NCI-H69 (cell line): ENCODE results near the gene LPAR2.
A peak's percentile ranks its signal among the peaks of the same experiment; 100 is the strongest.
"Not testable (repeated sequence)": the region's sequence is repeated elsewhere in the genome, so short reads cannot be mapped to it uniquely, and the experiment has no call there.

ENCODE experiments used
- DNase-seq: peaks from one replicate; lab custom pipeline; 2025; lab: John Stamatoyannopoulos, UW

Gene LPAR2

DNA sequence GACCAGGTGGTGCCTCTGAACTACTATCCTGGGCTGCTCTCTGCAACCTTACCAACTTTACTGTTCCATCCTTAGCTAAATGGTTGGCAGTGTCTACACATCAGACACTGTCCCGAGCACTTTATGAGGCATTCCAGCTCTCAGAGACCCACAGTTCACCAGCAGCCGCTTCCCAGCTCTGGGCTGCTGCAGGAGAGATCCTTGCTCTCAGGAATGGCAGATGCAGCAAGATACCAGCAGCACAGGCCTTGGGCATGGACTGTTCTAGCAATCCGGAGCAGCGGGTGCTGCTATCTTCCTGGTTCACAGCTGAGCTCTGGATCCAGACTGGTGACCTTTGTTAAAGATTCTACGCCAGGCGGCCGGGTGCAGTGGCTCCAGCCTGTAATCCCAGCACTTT lies 3.3 kb upstream of the LPAR2 start:
- DNase-seq = no peak

DNA sequence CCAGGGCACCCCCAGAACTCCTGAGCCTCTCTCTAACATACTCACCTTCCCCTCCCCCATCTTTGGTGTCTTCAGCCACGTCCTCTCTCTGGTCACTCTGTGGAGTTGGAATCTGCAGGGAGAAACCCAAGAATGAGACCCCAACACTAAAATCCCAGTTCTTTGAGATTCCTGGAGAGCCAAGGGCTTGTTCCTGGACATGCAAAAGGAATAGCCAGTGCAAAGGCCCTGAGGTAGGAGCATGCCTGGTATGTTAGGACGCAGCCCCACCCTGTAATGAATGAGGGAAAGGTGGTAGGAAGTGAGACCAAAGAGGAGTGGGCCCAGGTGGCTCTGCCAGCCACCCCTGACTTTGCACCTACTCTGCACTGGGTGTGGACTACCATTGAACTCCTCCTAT lies 2.4 kb upstream of the LPAR2 start:
- DNase-seq = no peak

DNA sequence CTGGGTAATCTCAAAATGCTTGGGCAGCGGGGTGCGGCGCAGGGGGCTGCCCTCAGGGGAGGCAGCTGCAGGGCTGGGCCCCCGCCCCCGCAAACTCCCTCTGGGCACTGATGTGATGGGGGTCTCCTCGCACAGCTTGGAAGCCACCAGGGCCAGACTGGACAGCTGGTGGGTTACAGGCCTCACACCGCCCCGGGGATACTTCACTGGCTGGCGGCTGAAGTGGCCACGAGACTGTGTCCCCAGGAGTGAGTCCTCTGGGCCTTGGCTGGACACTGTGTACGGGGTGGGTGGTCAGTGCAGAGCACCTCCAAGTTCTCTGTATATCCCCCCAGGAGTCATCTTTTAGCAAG lies 2.0 kb upstream of the LPAR2 start:
- DNase-seq = no peak

DNA sequence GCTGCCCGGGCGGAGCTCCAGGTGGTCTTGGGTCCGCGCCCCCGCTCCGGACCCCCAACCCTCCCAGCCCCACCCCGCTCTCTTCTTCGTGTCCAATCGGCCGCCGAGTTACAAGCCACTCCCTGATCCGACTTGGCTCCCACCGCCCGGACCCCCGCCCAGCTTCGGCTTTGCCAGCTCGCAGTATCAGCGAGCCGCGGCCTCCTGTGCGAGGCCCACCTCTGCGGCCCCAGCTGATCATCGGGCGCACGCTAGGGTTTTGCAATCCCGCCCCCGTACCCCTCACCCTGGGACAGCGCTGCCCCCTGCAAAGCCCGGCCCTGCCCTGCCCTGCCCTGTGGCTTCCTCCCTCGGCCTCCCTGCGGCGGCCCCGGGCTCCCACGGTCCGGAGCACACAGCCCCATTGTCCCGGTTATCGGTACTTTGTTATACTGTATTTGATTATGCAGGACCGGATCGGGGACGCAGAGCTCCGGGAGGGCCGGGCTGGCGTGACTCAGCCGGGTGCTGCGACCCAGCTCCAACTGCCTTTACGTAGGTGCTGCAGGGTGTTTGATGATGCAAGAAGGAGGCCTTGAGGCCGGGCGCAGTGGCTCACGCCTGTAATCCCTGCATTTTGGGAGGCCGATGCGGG lies 598 bp upstream of the LPAR2 start:
- DNase-seq = peak; percentile 86

DNA sequence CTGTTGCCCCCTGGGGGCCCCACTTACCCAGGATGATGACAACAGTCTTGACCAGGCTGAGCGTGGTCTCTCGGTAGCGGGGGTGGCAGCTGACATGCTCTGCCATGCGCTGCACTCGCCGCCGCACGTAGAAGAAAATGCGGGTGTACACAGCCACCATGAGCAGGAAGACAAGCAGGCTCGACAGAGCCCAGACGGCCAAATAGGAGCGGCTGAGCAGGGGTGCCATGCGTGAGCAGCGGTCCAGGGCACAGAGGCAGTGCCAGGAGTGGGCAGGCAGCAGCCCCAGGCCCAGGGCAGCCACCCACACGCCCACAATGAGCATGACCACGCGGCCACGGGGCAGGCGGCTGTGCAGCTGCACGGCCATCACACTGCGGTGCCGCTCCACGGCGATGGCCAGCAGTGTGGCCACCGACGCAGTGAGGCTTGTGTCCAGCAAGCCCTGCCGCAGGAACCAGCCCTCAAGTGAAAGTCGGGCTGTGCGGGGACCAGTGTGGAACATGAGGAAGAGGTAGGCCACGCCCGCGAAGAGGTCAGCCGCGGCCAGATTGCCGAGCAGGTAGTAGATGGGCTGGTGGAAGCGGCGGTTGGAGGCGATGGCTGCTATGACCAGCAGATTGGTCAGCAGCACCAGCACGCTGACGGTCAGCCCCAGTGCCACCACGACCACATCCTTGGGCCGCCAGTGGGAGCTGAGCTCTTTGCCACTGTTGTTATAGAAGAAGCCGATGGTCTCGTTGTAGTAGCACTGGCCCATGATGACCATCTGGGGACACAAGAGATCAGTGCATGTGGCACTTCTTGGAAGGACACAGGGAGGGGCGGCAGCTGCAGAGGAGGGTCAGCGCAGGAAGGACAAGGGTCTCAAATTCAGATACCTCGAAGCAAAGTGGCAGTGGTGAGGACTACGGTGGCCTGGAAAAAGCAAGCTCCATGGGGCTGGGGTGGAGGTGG lies 1.2 kb downstream of the LPAR2 start:
- no peak for DNase-seq

DNA sequence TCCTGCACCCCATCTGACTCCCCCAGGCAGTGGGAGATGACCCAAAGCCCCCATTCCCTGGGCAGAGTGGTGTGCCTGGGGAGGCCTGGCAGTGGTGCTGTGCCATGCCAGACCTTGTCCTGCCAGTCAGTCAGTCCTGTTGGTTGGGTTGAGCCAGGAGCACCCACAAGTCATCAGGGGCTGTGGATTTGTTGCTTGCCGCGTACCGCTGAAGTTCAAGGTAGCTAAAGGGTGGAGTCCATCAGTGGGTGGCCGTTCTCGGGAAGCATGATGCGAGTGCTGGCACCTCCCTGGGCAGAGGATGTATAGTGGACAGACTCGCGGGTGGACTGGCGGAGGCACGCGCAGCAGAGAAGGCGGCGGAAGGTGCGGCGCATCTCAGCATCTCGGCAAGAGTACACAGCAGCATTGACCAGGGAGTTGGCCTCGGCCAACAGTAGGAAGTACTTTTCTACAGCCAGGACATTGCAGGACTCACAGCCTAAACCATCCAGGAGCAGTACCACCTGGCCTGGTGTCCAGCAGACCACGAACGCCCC lies 3.9 kb downstream of the LPAR2 start:
- no peak for DNase-seq

DNA sequence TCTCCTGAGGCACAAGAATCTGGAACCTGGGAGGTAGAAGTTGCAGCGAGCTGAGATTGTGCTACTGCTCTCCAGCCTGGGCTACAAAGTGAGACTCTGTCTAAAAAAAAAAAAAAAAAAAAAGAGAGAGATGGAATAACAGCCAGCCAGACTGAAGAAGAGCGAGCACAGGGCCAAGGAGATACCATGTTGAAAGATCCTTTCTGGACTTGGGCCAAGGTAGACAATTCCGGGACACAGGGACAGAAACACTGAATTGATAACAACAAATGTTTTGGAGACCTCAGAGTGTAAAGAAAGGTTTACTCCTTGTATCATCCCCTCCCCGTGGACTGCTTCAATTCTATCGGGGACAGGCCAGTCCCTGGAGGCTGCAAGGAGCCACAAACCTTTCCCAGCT lies 4.6 kb downstream of the LPAR2 start:
- no peak for DNase-seq

DNA sequence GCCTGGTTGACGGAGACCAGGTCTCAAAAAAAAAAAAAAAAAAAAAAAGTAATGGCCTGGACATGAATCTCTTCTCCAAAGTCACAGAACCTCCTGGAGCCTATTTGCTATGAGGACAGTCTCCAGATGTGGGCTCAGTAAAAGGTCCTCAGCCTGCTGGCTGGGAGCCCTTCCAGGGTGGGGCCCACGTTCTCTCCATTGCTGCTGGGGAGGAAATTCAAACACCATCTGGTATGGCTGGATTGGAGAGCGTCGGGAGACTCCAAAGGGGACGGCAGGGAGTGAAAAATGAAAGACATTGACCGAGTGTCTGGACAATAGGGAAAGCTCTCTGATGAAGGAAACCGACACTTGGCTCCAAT lies 8.2 kb downstream of the LPAR2 start:
- DNase-seq = peak; percentile 40

DNA sequence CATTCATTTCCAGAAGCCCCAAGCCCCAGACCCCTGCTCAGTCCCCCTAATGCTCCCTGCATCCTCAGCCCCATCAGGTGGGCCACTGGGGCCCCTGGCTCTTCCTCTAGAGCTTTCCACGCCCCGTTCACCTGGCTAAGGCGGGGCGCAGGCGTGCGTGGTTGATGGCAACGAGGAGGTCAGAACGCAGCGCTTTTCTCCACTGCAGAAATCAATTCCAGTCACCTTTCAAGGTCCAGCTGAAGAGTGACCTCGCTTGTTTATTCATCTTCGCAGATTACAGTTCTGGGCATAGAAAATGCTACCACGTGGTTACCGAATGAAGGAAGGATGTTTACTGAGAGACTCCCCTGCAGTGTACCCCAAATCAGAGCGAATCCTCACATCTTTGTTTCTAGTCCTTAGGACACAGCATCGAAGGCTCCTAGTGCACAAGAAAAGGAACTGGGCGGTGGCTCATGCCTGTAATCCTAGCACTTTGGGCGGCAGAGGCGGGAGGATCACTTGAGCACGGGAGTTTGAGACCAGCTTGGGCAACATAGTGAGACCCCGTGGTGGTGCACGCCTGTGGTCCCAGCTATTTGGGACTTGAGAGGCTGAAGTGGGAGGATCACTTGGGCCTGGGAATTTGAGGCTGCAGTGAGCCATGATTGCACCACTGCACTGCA lies 8.7 kb downstream of the LPAR2 start:
- peak; percentile 62 for DNase-seq

DNA sequence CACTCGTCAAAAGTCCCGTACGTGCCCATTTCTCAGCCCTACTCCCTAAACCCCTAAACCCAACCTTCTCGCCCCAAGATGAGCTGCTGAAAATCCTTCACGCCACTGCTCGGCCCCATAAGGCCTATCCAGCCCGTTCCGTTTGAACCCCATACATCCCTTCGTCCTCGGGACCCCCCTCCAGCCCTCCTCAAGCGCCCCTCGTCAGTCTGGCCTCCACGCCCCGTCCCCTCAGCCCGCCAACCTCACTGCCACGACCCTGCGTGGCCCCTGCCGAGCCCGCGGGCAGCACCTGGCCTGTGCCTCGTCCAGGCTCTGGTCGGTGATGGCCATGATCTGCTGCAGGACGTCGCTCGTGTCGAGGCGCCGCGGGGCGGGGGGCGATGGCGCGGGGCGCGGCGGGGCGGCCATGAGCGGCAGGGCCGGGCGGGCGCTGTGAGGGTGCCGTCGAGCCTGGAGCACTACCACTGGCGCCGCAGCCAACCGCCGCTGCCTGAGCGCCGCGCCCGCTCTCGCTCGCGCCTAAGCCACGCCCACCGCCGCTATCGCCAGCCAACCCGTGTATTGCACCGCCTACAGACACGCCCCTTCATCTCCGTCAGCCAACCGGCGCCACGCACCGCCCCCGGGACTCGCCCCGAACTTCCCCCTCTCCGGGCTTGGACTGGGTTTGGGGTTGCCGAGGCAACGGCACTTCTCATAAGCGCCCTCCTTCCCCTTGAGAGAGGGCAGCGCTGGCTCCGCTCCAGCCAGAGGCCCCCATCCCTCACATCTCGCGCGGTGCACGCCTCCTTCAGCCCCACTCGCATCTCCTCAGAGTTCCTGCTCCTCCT lies 9.6 kb downstream of the LPAR2 start, which contains the start of gene PBX4:
Gene PBX4, minus strand, starts transcription at position 469 of the 833 bp plus-strand sequence. Its CDS starts 58 bp downstream, at position 411.
- DNase-seq = peak; percentile 99

DNA sequence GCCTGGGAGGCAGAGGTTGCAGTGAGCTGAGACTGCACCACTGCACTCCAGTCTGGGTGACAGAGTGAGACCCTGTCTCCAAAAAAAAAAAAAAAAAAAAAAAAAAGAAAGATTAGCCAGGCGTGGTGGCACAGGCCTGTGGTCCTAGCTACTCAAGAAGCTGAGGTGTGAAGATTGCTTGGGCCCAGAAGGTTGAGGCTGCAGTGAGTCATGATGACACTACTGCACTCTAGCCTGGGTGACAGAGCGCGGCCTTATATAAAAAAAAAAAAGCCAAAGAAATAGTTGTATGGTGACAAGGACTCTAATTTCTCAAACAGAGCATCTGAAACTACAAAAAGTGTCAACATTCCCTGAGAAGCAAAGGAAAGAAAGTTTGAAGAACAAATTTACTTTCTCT lies 12.9 kb downstream of the LPAR2 start:
- no peak for DNase-seq

DNA sequence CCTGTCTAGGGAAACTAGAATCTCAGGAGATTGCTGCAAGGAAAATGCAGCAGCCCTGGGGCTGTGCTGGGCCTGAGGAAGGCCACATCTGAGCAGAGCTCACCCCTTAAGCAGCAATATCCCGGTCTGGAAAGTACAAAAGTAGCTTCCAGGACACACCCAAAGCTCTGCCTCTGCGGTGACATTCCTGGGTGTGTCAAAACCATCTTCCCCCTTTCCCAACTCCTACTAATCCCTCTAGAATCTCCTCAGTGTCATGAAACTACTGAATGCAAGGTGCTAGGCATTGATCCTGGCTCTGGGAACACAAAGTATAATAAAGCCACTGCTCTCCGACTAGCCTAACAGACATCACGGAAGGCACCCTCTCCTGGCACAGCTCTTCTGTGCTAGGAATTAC lies 14.5 kb downstream of the LPAR2 start:
- DNase-seq = no peak

DNA sequence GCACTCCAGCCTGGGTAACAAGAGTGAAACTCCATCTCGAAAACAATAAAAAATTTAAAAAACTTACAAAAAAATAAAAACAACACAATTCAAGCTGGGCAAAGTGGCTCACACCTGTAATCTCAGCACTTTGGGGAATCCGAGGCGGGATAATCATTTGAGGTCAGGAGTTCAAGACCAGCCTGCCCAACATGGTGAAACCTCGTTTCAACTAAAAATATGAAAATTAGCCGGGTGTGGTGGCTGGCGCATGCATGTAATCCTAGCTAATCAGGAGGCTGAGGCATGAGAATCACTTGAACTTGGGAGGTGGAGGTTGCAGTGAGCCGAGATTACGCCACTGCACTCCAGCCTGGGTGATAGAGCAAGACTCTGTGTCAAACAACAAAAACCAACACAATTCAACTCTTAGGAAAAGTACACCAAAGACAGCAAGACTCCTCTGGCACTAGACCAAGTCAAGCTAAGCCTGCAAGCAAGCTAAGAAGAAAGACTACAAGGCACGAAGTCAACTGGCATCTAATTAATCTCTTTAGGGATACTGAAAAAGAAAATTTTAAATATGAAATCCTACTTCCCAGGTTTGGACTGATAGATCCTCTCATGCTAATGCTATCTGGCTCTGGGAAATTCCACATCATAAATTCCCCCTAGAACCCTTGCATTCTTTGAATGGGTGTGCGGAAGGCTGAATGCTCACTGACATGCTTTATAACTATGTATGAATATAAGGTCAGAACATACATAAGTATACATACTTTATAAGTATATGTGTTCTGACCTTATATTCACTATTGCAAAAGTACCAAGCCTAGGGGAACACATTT lies 17.4 kb downstream of the LPAR2 start:
- no peak for DNase-seq

DNA sequence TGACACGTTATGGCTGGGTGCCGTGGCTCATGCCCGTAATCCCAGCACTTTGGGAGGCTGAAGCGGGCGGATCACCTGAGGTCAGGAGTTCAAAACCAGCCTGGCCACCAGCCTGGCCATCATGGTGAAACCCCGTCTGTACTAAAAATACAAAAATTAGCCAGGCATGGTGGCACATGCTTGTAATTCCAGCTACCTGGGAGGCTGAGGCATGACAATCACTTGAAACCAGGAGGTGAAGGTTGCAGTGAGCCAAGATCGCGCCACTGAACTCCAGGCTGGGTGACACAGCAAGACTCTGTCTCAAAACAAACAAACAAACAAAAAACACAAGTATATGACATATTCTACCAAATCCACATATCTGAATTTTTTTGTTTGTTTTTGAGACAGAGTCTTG lies 21.3 kb downstream of the LPAR2 start:
- not testable (repeated sequence) for DNase-seq

DNA sequence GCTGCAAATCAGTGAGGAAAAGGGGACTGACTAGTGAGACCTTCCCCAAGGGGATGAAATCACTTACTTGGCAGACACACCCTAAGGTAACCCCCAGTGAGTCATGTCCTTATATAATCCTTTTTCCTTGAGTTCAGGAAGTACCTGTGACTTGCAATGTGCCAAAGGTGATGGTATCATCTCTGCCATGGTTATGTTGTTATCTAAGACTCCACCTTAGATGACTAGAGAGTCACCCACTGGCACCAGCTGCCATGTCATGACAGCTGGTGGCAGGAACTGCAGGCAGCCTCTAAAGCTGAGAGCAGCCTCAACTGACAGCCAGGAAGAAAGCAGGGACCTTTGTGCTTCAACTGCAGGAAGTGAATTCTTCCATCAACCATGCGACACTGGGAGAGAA lies 22.0 kb downstream of the LPAR2 start:
- DNase-seq = peak; percentile 75

DNA sequence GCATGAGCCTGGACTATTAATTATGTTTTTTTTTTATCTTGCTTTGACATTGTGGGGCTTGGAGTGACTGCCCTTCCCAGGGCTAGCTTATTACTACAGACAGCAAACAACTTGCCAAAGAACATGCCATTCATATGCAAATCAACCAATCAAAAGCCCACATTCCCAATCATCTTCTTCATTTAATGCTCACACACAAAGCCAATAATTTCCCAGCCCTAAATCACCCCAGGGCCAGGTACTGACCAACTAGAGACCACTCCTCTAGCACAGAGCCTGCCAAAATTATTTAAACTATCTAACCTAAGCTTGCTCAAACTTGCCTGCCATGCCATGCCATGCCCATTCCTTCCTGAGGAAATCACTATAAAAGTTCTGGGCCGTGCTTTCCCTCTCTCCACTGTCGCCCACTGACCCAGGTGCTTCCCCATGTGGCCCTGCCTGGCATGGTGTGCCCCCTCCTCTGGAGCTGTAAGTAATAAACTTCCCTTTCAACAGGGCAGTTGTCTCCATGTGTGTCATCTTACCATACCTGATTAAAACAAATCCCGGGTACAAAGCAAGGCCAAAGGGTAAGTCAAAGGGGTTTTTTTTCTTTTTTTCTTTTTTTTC lies 25.2 kb downstream of the LPAR2 start:
- DNase-seq = peak; percentile 42

DNA sequence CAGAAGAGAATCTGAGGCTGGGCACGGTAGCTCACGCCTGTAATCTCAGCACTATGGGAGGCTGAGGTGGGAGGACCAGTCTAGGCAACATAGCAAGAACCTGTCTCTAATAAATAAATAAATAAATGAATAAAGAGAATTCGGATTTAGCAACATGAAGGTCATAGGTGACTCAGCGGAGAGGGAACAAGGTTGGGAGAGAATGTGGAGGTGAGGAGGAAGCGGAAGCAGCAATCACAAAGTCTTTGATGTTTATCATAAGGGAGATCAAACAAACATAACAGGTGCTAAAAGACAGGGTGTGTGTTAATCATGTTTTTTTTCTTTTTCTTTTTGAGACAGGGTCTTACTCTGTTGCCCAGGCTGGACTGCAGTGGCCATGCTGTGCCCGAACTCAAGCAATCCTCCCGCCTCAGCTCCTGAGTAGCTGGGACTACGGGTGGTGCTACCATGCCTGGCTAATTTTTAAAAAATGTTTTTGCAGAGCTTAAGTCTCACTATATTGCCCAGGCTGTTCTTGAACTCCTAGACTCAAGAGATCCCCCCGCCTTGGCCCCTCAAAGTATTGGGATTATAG lies 25.8 kb downstream of the LPAR2 start:
- no peak for DNase-seq

DNA sequence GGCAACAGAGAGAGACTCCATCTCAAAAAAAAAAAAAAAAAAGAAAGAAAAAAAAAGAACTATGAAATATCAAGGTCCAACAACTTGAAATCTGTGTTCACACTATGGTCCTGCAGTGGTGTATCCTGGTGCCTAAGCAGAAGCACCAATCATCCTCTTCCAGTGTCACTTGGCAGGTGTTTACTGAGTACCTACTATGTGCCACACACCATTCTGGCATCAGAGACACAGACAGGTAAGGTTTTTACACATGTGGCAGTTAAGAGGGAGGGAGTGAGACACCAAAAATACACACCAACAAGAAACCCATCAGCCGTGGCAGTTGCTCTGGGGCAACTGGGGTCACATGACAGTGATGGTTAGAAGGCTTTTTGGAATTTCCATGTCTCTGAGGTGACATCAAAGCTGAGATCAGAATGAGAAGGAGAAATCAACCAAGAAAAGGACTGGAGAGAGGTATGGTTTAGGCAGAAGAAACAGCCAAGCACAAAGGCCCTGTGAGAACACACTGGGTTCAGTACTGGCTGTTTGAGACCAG lies 27.2 kb downstream of the LPAR2 start:
- no peak for DNase-seq

DNA sequence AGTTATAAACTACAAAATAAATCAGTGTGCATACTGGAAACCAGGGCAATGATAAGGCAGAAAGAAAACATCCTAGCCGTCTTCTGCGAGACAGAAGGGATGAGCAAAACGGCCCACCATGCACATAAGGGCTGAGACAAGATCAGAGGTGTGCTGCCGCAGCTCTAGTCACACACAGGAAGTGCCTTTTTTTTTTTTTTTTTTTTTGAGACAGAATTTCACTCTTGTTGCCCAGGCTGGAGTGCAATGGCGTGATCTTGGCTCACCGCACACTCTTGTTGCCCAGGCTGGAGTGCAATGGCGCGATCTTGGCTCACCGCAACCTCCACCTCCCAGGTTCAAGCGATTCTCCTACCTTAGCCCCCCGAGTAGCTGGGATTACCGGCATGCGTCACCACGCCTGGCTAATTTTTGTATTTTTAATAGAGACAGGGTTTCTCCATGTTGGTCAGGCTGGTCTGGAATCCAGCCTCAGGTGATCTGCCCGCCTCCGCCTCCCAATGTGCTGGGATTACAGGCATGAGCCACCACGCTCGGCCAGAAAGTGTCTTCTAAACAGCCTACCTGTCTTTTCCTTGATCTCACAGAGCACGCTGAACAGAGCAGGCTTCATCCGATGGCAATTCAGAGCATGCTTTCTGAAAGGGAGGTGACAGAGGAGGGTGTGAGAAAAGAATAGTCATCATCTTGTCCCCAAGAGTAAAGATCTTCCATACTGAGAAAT lies 29.1 kb downstream of the LPAR2 start:
- DNase-seq = not testable (repeated sequence)
